GM13977 (cell line): Measurements from ENCODE around the gene IGSF11.

Experiments
- DNase-seq: peaks from one replicate; pipeline ENCODE4 v3.0.0; 2012; ENCODE audit warnings: low spot score
- CTCF ChIP-seq: IDR thresholded peaks from 2 replicates; pipeline ENCODE4 v1.5.1; 2012; ENCODE audit warnings: mild to moderate bottlenecking, control low read depth; ENCODE audit not compliant: insufficient read depth; ENCODE audit errors: extremely low read depth, missing control alignments
- in situ Hi-C: fragments of 300-500 bp; cut with MboI; formaldehyde crosslinking; loops from one replicate; pipeline ENCODE4 v1.12.0; 2022; ENCODE audit warnings: low sequenced_read_pairs, low pct_unique_long_range_greater_than_20kb, mixed read lengths, inconsistent platforms; ENCODE audit not compliant: unreplicated experiment

The IGSF11 gene

GRCh38 chr3:118970819-118971218, 63.8 kb downstream of the IGSF11 start:
- in situ Hi-C loops: no loop called here
- TF ChIP-seq CTCF: no peak
- no peak for DNase-seq

GRCh38 chr3:118968640-118969039, 66.0 kb downstream of the IGSF11 start:
- no peak for TF ChIP-seq CTCF
- in situ Hi-C loops: no loop called here
- DNase-seq: no peak

GRCh38 chr3:118968111-118968510, 66.5 kb downstream of the IGSF11 start:
- DNase-seq: no peak
- in situ Hi-C loops: no loop called here
- TF ChIP-seq CTCF: no peak

- DNase-seq: no peak
- TF ChIP-seq CTCF: no peak
- in situ Hi-C loops: no loop called here
Observed at GRCh38 chr3:118966700-118967099, 67.9 kb downstream of the IGSF11 start.

- in situ Hi-C loops: no loop called here
- no peak for DNase-seq
- no peak for TF ChIP-seq CTCF
Observed at GRCh38 chr3:118963711-118964110, 70.9 kb downstream of the IGSF11 start.

- TF ChIP-seq CTCF: no peak
- in situ Hi-C loops: no loop called here
- DNase-seq: no peak
Observed at GRCh38 chr3:118960876-118961450, 73.7 kb downstream of the IGSF11 start.
